Liver (tissue), 3 donors: ENCODE results near the gene PLVAP.

Experiments
- TAF1 ChIP-seq: conservative IDR thresholded peaks from 2 replicates; pipeline ENCODE4 v1.6.1; 2016; ENCODE audit warnings: antibody characterized with exemption, mild to moderate bottlenecking
- TF ChIP-seq, protein P1 (sequence below): fragments of 150-350 bp; IDR thresholded peaks from 2 replicates; pipeline ENCODE4 v1.5.1; 2017; ENCODE audit warnings: improper control_type of control experiment, low read depth, low read length; ENCODE audit not compliant: missing input control
- donor health status: healthy.
- donor health status: healthy.

DNA sequence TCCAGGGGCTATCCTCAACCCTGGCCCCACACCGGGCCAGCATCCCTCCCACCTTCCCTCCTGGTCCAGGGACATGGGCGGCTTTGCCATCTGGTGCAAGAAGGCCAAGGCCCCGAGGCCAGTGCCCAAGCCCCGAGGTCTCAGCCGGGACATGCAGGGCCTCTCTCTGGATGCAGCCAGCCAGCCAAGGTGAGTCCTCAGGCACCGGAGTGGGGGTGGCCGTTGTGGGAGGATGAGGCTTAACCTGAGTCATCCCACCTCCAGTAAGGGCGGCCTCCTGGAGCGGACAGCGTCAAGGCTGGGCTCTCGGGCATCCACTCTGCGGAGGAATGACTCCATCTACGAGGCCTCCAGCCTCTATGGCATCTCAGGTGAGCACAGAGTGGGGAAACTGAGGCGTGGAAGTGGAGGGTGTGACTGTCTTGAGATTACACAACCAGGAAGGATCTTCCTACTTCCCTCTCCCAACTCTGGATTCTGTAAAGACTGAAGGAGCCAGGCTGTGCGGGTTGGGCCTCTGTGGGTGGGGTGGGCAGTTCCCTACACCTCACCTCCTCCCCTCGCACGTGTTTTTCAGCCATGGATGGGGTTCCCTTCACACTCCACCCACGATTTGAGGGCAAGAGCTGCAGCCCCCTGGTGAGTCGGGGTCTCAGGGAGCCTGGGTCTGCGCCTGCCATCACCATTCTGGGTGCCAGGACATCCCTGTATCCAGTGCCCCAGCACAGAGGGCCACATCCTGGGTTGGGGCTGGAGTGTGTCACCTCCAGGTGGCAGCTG lies 46.5 kb upstream of the PLVAP start:
- TF ChIP-seq TAF1: no peak
- TF ChIP-seq, protein P1, sequence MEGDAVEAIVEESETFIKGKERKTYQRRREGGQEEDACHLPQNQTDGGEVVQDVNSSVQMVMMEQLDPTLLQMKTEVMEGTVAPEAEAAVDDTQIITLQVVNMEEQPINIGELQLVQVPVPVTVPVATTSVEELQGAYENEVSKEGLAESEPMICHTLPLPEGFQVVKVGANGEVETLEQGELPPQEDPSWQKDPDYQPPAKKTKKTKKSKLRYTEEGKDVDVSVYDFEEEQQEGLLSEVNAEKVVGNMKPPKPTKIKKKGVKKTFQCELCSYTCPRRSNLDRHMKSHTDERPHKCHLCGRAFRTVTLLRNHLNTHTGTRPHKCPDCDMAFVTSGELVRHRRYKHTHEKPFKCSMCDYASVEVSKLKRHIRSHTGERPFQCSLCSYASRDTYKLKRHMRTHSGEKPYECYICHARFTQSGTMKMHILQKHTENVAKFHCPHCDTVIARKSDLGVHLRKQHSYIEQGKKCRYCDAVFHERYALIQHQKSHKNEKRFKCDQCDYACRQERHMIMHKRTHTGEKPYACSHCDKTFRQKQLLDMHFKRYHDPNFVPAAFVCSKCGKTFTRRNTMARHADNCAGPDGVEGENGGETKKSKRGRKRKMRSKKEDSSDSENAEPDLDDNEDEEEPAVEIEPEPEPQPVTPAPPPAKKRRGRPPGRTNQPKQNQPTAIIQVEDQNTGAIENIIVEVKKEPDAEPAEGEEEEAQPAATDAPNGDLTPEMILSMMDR: no peak
